ENCODE results near the gene DNAAF5. TPM values are rescaled to one million over a fixed set of nuclear protein-coding genes. Genes with fewer than 3 reads are reported as not detected.

Gene DNAAF5
- total and polyA plus RNA-seq, 2 experiments from 2014 or later = 19.0 to 23.5 TPM

- no peaks in the 10 kb centered on the region for H3K36me3 ChIP-seq (replicated peaks; ENCODE audit: insufficient read depth, low read depth)
- no peaks in the 10 kb centered on the region for H3K4me1 ChIP-seq (ENCODE audit: insufficient read depth)
- no peaks in the 10 kb centered on the region for H3K9me3 ChIP-seq (ENCODE audit: low read depth)
- H3K4me2 ChIP-seq = no peak overlapping the region
- peaks cover 11% of the 10 kb centered on the region for H3K79me2 ChIP-seq
- TF ChIP-seq EZH2 (IDR thresholded peaks at IDR 0.05; ENCODE audit: borderline replicate concordance) = no peak
- TF ChIP-seq, protein P1, sequence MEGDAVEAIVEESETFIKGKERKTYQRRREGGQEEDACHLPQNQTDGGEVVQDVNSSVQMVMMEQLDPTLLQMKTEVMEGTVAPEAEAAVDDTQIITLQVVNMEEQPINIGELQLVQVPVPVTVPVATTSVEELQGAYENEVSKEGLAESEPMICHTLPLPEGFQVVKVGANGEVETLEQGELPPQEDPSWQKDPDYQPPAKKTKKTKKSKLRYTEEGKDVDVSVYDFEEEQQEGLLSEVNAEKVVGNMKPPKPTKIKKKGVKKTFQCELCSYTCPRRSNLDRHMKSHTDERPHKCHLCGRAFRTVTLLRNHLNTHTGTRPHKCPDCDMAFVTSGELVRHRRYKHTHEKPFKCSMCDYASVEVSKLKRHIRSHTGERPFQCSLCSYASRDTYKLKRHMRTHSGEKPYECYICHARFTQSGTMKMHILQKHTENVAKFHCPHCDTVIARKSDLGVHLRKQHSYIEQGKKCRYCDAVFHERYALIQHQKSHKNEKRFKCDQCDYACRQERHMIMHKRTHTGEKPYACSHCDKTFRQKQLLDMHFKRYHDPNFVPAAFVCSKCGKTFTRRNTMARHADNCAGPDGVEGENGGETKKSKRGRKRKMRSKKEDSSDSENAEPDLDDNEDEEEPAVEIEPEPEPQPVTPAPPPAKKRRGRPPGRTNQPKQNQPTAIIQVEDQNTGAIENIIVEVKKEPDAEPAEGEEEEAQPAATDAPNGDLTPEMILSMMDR (IDR thresholded peaks at IDR 0.05; ENCODE audit: poor library complexity) = no peak
- TF ChIP-seq EZH2phosphoT487 (IDR thresholded peaks at IDR 0.05; ENCODE audit: low read depth, severe bottlenecking, unreplicated experiment) = no peak
- no peak overlapping the region for H3K4me3 ChIP-seq
- H3K27ac ChIP-seq = no peak overlapping the region
- 95% methylated on average over 20 of the region's 20 CpGs for WGBS (ENCODE audit: low lambda C conversion rate, missing lambda C conversion rate)
- H3K27me3 ChIP-seq = no peaks in the 10 kb centered on the region
- H4K20me1 ChIP-seq (ENCODE audit: insufficient read depth, poor library complexity, severe bottlenecking) = no peaks in the 10 kb centered on the region
- no peak overlapping the region for H2AFZ ChIP-seq
- H3K9me2 ChIP-seq (replicated peaks; ENCODE audit: insufficient read depth) = no peaks in the 10 kb centered on the region
- no peak for DNase-seq (ENCODE audit: low spot score)
These were observed 18.4 kb downstream of the DNAAF5 start for GRCh38 chr7:744854-745430.

- no peaks in the 10 kb centered on the region for H3K36me3 ChIP-seq (replicated peaks; ENCODE audit: insufficient read depth, low read depth)
- no peaks in the 10 kb centered on the region for H3K4me1 ChIP-seq (ENCODE audit: insufficient read depth)
- no peak overlapping the region for H2AFZ ChIP-seq
- H3K4me3 ChIP-seq = no peak overlapping the region
- H3K9me2 ChIP-seq (replicated peaks; ENCODE audit: insufficient read depth) = no peaks in the 10 kb centered on the region
- no peak overlapping the region for H3K4me2 ChIP-seq
- no peaks in the 10 kb centered on the region for H4K20me1 ChIP-seq (ENCODE audit: insufficient read depth, poor library complexity, severe bottlenecking)
- TF ChIP-seq EZH2 (IDR thresholded peaks at IDR 0.05; ENCODE audit: borderline replicate concordance) (no peak), EZH2phosphoT487 (IDR thresholded peaks at IDR 0.05; ENCODE audit: low read depth, severe bottlenecking, unreplicated experiment) (no peak)
- TF ChIP-seq, protein P1 (IDR thresholded peaks at IDR 0.05; ENCODE audit: poor library complexity) = no peak
- H3K9me3 ChIP-seq (ENCODE audit: low read depth) = no peaks in the 10 kb centered on the region
- H3K79me2 ChIP-seq = peaks cover 11% of the 10 kb centered on the region
- no peak for DNase-seq (ENCODE audit: low spot score)
- H3K27me3 ChIP-seq = no peaks in the 10 kb centered on the region
- H3K27ac ChIP-seq = no peak overlapping the region
- WGBS (ENCODE audit: low lambda C conversion rate, missing lambda C conversion rate) = 97% methylated on average over 23 of the region's 23 CpGs
These were observed 19.1 kb downstream of the DNAAF5 start for GRCh38 chr7:745431-746154.

DNA sequence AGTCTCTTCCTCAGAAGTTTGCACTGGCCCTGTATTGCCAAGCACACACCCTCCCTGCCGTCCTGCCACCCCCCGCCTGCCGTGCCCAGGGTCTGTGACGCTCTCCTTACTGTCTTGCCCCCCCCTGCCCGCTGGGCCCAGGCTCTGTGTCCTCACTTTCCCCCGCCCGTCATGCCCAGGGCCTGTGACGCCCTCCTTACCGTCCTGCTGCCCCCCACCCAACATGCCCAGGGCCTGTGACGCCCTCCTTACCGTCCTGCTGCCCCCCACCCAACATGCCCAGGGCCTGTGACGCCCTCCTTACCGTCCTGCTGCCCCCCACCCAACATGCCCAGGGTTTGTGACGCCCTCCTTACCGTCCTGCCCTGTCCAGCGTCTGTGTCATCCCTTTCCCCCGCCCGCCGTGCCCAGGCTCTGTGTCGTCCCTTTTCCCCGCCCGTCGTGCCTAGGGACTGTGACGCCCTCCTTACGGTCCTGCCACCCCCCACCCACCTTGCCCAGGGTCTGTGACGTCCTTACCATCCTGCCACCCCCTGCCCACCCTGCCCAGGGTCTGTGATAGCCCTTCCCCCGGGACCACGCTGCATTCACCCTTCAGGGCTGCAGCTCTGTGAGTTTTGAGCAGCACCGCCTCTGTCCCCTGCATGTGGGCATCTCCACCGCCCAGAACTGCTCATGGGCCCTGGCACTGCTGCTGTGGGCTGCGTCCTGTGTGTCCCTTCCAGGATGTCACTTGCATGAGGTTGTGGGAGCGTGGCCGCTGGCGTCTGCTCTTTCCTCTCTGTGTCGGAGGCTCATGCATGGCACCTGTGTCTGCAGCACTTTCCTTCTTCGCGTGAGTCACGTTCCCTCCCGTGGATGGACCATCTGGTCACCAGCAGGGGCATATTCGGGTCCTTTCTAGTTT lies 19.9 kb downstream of the DNAAF5 start:
- Histone ChIP-seq H2AFZ (no peak overlapping the region), H3K9me3 (ENCODE audit: low read depth) (no peaks in the 10 kb centered on the region), H3K79me2 (peaks cover 11% of the 10 kb centered on the region), H3K4me3 (no peak overlapping the region), H3K4me1 (ENCODE audit: insufficient read depth) (no peaks in the 10 kb centered on the region), H3K36me3 (replicated peaks; ENCODE audit: insufficient read depth, low read depth) (no peaks in the 10 kb centered on the region), H3K4me2 (no peak overlapping the region), H3K9me2 (replicated peaks; ENCODE audit: insufficient read depth) (no peaks in the 10 kb centered on the region), H3K27me3 (no peaks in the 10 kb centered on the region), H3K27ac (no peak overlapping the region), H4K20me1 (ENCODE audit: insufficient read depth, poor library complexity, severe bottlenecking) (no peaks in the 10 kb centered on the region)
- DNase-seq (ENCODE audit: low spot score) = no peak
- WGBS (ENCODE audit: low lambda C conversion rate, missing lambda C conversion rate) = 93% methylated on average over 20 of the region's 40 CpGs
- no peak for TF ChIP-seq EZH2phosphoT487 (IDR thresholded peaks at IDR 0.05; ENCODE audit: low read depth, severe bottlenecking, unreplicated experiment)
- TF ChIP-seq EZH2 (IDR thresholded peaks at IDR 0.05; ENCODE audit: borderline replicate concordance) = no peak
- TF ChIP-seq, protein P1 (IDR thresholded peaks at IDR 0.05; ENCODE audit: poor library complexity) = no peak
